Chondrocyte (in vitro differentiated cells): ENCODE measurements around the gene RAB8A. TPM values are rescaled to one million over a fixed set of nuclear protein-coding genes. Genes with fewer than 3 reads are reported as not detected.
"Not testable (repeated sequence)": the region's sequence is repeated elsewhere in the genome, so short reads cannot be mapped to it uniquely, and the experiment has no call there.

Experiments used
- DNase-seq: peaks from one replicate; pipeline ENCODE4 v3.0.0; 2021; ENCODE audit warnings: mixed read lengths, low spot score
- H3K27ac Mint-ChIP-seq: one replicate; pipeline ENCODE4 v1.8.0; 2021; ENCODE audit warnings: mild to moderate bottlenecking, moderate library complexity, mixed read lengths; ENCODE audit not compliant: unreplicated experiment
- H3K27me3 Mint-ChIP-seq: 2 replicates; pipeline ENCODE4 v1.8.0; 2021; ENCODE audit warnings: low read depth, mixed read lengths
- H3K36me3 Mint-ChIP-seq: 2 replicates; pipeline ENCODE4 v1.8.0; 2021; ENCODE audit warnings: low read depth, mixed read lengths
- H3K4me1 Mint-ChIP-seq: 2 replicates; pipeline ENCODE4 v1.8.0; 2021; ENCODE audit warnings: low read depth, mild to moderate bottlenecking, mixed read lengths
- H3K4me3 Mint-ChIP-seq: one replicate; pipeline ENCODE4 v1.8.0; 2021; ENCODE audit warnings: mild to moderate bottlenecking, moderate library complexity, mixed read lengths; ENCODE audit not compliant: unreplicated experiment
- H3K9me3 Mint-ChIP-seq: 2 replicates; pipeline ENCODE4 v1.8.0; 2021; ENCODE audit warnings: low read depth, mixed read lengths
- CTCF ChIP-seq: fragments of 200-600 bp; sonication (generic); IDR thresholded peaks from 2 replicates; pipeline ENCODE4 v1.5.0; 2021; ENCODE audit warnings: antibody characterized with exemption, mild to moderate bottlenecking, moderate library complexity
- total RNA-seq: library from RNA; stranded (reverse); gene quantifications from 3 replicates; pipeline ENCODE4 v1.2.1, GENCODE V29; 2021

Gene RAB8A
- total RNA-seq, 1 donor from 2014 or later = 65.5 TPM

- peak overlapping the region; percentile 82 for H3K27ac Mint-ChIP-seq
- no peaks in the 10 kb centered on the region for H3K27me3 Mint-ChIP-seq
- no peak for DNase-seq
- no peaks in the 10 kb centered on the region for H3K9me3 Mint-ChIP-seq
- no peak overlapping the region for H3K4me3 Mint-ChIP-seq
- H3K4me1 Mint-ChIP-seq = peaks cover 60% of the 10 kb centered on the region
- H3K36me3 Mint-ChIP-seq = peaks cover 58% of the 10 kb centered on the region
- no peak for TF ChIP-seq CTCF
These were observed 26.6 kb upstream of the RAB8A start for GRCh38 chr19:16085115-16085514.

- DNase-seq, H3K4me3 Mint-ChIP-seq, H3K9me3 Mint-ChIP-seq, H3K27me3 Mint-ChIP-seq: not testable (repeated sequence)
- Mint-ChIP-seq H3K36me3 (peaks cover 61% of the 10 kb centered on the region), H3K27ac (peak overlapping the region; percentile 81), H3K4me1 (peaks cover 49% of the 10 kb centered on the region)
These were observed 24.3 kb upstream of the RAB8A start for GRCh38 chr19:16087404-16087803.

GRCh38 chr19:16087940-16088339, 23.7 kb upstream of the RAB8A start:
- peaks cover 49% of the 10 kb centered on the region for H3K4me1 Mint-ChIP-seq
- TF ChIP-seq CTCF = no peak
- H3K36me3 Mint-ChIP-seq = peaks cover 59% of the 10 kb centered on the region
- H3K9me3 Mint-ChIP-seq = no peaks in the 10 kb centered on the region
- H3K4me3 Mint-ChIP-seq = no peak overlapping the region
- H3K27me3 Mint-ChIP-seq = no peaks in the 10 kb centered on the region
- peak overlapping the region; percentile 81 for H3K27ac Mint-ChIP-seq
- no peak for DNase-seq

- Mint-ChIP-seq H3K4me3 (no peak overlapping the region), H3K27me3 (no peaks in the 10 kb centered on the region), H3K27ac (peak overlapping the region; percentile 81), H3K9me3 (no peaks in the 10 kb centered on the region), H3K4me1 (peaks cover 50% of the 10 kb centered on the region), H3K36me3 (peaks cover 62% of the 10 kb centered on the region)
- peak; percentile 57 for TF ChIP-seq CTCF
- DNase-seq = no peak
These were observed 23.2 kb upstream of the RAB8A start for GRCh38 chr19:16088351-16089009.

GRCh38 chr19:16089010-16089846, 22.5 kb upstream of the RAB8A start:
- H3K4me1 Mint-ChIP-seq = peaks cover 56% of the 10 kb centered on the region
- H3K4me3 Mint-ChIP-seq = no peak overlapping the region

More at GRCh38 chr19:16089010-16089846, 22.5 kb upstream of the RAB8A start:
- no peak for DNase-seq
- TF ChIP-seq CTCF = no peak
- H3K27ac Mint-ChIP-seq = peak overlapping the region; percentile 81
- H3K9me3 Mint-ChIP-seq = no peaks in the 10 kb centered on the region
- peaks cover 65% of the 10 kb centered on the region for H3K36me3 Mint-ChIP-seq
- H3K27me3 Mint-ChIP-seq = no peaks in the 10 kb centered on the region
